Mammary epithelial cell (primary cell): ENCODE measurements around the gene LBH.

Experiments
- CTCF ChIP-seq, 2 donors: IDR thresholded peaks in 1 of 2; conservative IDR thresholded peaks in 1 of 2; 2 replicates each; pipeline ENCODE4 v1.5.1; 2011 to 2012; ENCODE audit warnings: inconsistent platforms in 2 of 2, low read length in 2 of 2, mild to moderate bottlenecking in 2 of 2, control low read depth in 1 of 2, low read depth in 1 of 2; ENCODE audit not compliant: insufficient read depth in 1 of 2; ENCODE audit errors: extremely low read depth in 1 of 2
- EZH2 ChIP-seq: IDR thresholded peaks from 2 replicates; pipeline ENCODE4 v1.6.1; 2012; ENCODE audit warnings: low read length, inconsistent platforms, borderline replicate concordance

- TF ChIP-seq EZH2 (no peak), CTCF (conservative IDR thresholded peaks at IDR 0.05 in 1 of 2, IDR thresholded peaks at IDR 0.05 in 1 of 2; ENCODE audit: extremely low read depth in 1 of 2, insufficient read depth in 1 of 2, low read depth in 1 of 2, low read length in 2 of 2) (no peak)
Measured at GRCh38 chr2:30234180-30234971, 3.0 kb downstream of the LBH start.
